ENCODE results near the gene CDY1B.
"Not testable (repeated sequence)": the region's sequence is repeated elsewhere in the genome, so short reads cannot be mapped to it uniquely, and the experiment has no call there.

Gene CDY1B

GRCh38 chrY:24047919-24048318 is at the start of gene CDY1B:
Gene CDY1B, minus strand, starts transcription at chrY:24048019. Its CDS starts 331 bp downstream, at chrY:24047688.
- ATAC-seq = not testable (repeated sequence)

- ATAC-seq = not testable (repeated sequence)
These were observed 1.7 kb upstream of the CDY1B start for GRCh38 chrY:24049525-24049924.

- ATAC-seq = not testable (repeated sequence)
These were observed 4.6 kb downstream of the CDY1B start for GRCh38 chrY:24043209-24043608.

- ATAC-seq = not testable (repeated sequence)
These were observed 8.7 kb downstream of the CDY1B start for GRCh38 chrY:24039008-24039718.

GRCh38 chrY:24026212-24027103 is 21.4 kb downstream of the CDY1B start:
- ATAC-seq = not testable (repeated sequence)
